Stimulated activated memory B cell treated with anti-CD40 and anti-IgM and Interleukin-4, amounts not matched to agents 10 μg/mL and 1 μg/mL and 100 μg/mL, for 72 hours (primary cell): ENCODE measurements around the gene GLTP.
A peak's percentile ranks its signal among the peaks of the same experiment; 100 is the strongest.
"Not testable (repeated sequence)": the region's sequence is repeated elsewhere in the genome, so short reads cannot be mapped to it uniquely, and the experiment has no call there.

ENCODE experiments used
- ATAC-seq: fragments of 150-1000 bp; cut with Tn5 transposase; 2 replicates; pipeline ENCODE4 v1.10.0; 2021
- H3K27ac Mint-ChIP-seq: one replicate; pipeline ENCODE4 v1.8.0; 2022; ENCODE audit warnings: mild to moderate bottlenecking, mixed read lengths
- H3K27me3 Mint-ChIP-seq: one replicate; pipeline ENCODE4 v1.8.0; 2022; ENCODE audit warnings: mixed read lengths
- H3K36me3 Mint-ChIP-seq: one replicate; pipeline ENCODE4 v1.8.0; 2022; ENCODE audit warnings: mixed read lengths
- H3K4me1 Mint-ChIP-seq: one replicate; pipeline ENCODE4 v1.8.0; 2022; ENCODE audit warnings: mixed read lengths
- H3K4me3 Mint-ChIP-seq: one replicate; pipeline ENCODE4 v1.8.0; 2022; ENCODE audit warnings: mild to moderate bottlenecking, moderate library complexity, mixed read lengths
- H3K9me3 Mint-ChIP-seq: one replicate; pipeline ENCODE4 v1.8.0; 2022; ENCODE audit warnings: mixed read lengths

GLTP gene

DNA sequence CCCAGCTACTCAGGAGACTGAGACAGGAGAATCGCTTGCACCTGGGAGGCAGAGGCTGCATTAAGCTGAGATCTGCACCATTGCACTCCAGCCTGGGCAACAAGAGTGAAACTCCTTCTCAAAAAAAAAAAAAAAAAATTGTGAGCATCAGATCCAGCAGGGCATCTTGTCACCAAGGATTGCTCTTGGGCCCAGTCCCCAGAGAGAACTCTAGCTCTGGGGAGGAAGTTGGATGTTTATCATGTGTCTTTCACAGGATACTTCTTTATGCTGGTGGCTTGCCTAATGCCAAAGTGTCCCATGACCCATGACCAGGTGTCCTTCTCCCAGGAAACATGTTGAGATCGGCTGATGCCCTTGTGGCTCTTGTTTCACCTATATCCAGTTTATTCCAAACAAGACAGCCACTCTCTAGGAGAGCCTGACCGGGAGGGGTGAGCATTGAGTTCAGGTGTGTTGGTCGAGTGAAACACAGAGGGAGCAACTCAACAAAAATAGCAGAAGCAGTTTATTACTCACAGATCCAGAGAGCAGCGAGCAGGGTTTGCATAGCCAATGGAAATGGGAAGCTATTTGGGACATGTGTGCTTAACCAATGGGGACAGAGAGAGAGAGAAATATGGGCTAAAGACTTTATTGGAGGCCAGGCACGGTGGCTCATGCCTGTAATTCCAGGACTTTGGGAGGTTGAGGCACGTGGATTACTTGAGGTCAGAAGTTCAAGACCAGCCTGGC lies 13.1 kb upstream of the GLTP start:
- no peak overlapping the region for H3K4me3 Mint-ChIP-seq
- H3K9me3 Mint-ChIP-seq: no peaks in the 10 kb centered on the region

GRCh38 chr12:109892748-109893147 lies 12.4 kb upstream of the GLTP start:
- ATAC-seq: peak; percentile 75

More for the DNA sequence above, 13.1 kb upstream of the GLTP start:
- H3K4me1 Mint-ChIP-seq: peaks cover 40% of the 10 kb centered on the region
- ATAC-seq: peak; percentile 18
- H3K27me3 Mint-ChIP-seq: no peaks in the 10 kb centered on the region
- peak overlapping the region; percentile 9 for H3K27ac Mint-ChIP-seq
- no peaks in the 10 kb centered on the region for H3K36me3 Mint-ChIP-seq

DNA sequence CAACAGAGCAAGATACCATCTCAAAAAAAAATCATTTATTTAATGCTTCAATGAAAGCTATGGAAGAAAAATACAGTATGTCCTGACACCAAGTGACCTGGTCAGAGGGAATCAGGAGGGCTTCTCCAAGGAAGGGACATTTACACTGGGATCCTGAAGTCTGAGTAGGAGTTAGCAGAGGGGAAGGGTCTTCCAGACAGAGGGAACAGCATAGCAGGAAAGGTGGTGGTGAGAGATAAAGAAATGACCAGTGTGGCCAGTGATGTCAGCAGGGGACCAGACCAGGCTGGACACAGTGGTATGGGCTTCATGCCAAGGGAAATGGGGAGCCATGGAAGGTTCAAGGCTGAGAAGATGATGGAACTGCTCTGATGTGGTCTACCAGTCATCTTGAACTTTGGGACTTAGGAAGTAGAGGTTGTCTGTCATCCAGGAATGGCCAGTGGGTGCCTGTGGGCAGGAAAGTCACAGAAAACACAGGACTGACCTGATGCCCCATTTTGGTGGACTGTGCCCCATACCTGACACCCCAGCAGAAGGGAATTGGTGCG lies 11.9 kb upstream of the GLTP start:
- no peak overlapping the region for H3K4me3 Mint-ChIP-seq
- no peaks in the 10 kb centered on the region for H3K27me3 Mint-ChIP-seq
- peak overlapping the region; percentile 9 for H3K27ac Mint-ChIP-seq
- no peaks in the 10 kb centered on the region for H3K36me3 Mint-ChIP-seq
- peaks cover 45% of the 10 kb centered on the region for H3K4me1 Mint-ChIP-seq
- ATAC-seq: no peak
- no peaks in the 10 kb centered on the region for H3K9me3 Mint-ChIP-seq

More at GRCh38 chr12:109892748-109893147, 12.4 kb upstream of the GLTP start:
- Mint-ChIP-seq H3K27ac (peak overlapping the region; percentile 9), H3K4me3 (no peak overlapping the region), H3K4me1 (peaks cover 45% of the 10 kb centered on the region), H3K36me3 (no peaks in the 10 kb centered on the region), H3K27me3 (no peaks in the 10 kb centered on the region), H3K9me3 (no peaks in the 10 kb centered on the region)

GRCh38 chr12:109891731-109892130 lies 11.4 kb upstream of the GLTP start:
- H3K4me1 Mint-ChIP-seq: peaks cover 45% of the 10 kb centered on the region
- not testable (repeated sequence) for H3K27me3 Mint-ChIP-seq, H3K4me3 Mint-ChIP-seq, ATAC-seq, H3K9me3 Mint-ChIP-seq, H3K36me3 Mint-ChIP-seq
- peak overlapping the region; percentile 9 for H3K27ac Mint-ChIP-seq

DNA sequence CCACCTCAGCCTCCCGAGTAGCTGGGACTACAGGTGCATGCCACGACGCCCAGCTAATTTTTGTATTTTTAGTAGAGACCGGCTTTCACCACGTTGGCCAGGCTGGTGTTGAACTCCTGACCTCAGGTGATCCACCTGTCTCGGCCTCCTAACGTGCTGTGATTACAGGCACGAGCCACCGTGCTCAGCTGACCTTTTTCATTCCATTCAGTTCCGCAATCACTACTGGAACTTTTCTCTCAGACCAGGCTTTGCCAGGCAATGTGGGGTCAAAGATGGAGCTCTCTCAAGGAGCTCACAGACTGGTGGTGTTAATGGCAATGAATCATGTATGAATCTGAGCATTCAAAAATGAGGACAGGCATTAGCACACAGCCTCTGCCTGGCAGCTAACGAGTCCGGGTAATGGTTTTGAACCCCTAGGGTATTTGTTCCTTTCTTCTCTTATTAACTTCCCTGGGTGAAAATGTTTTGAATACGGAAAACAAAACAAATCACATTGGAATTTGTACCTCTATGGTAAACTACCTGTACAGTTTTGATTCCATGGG lies 10.4 kb upstream of the GLTP start:
- H3K4me1 Mint-ChIP-seq: peaks cover 45% of the 10 kb centered on the region
- H3K9me3 Mint-ChIP-seq: no peaks in the 10 kb centered on the region
- H3K36me3 Mint-ChIP-seq: no peaks in the 10 kb centered on the region
- peak overlapping the region; percentile 9 for H3K27ac Mint-ChIP-seq
- ATAC-seq: no peak
- H3K4me3 Mint-ChIP-seq: no peak overlapping the region
- H3K27me3 Mint-ChIP-seq: no peaks in the 10 kb centered on the region

GRCh38 chr12:109888179-109889020 lies 8.1 kb upstream of the GLTP start:
- Mint-ChIP-seq H3K4me1 (peaks cover 41% of the 10 kb centered on the region), H3K9me3 (no peaks in the 10 kb centered on the region), H3K27ac (peak overlapping the region; percentile 96), H3K27me3 (no peaks in the 10 kb centered on the region), H3K36me3 (no peaks in the 10 kb centered on the region), H3K4me3 (peak overlapping the region; percentile 63)
- peak; percentile 65 for ATAC-seq

GRCh38 chr12:109885616-109886015 lies 5.3 kb upstream of the GLTP start:
- Mint-ChIP-seq H3K4me1 (peaks cover 30% of the 10 kb centered on the region), H3K27me3 (no peaks in the 10 kb centered on the region), H3K9me3 (no peaks in the 10 kb centered on the region), H3K4me3 (no peak overlapping the region), H3K27ac (no peak overlapping the region), H3K36me3 (no peaks in the 10 kb centered on the region)
- no peak for ATAC-seq

- ATAC-seq: no peak
- H3K4me1 Mint-ChIP-seq: peaks cover 30% of the 10 kb centered on the region
- H3K36me3 Mint-ChIP-seq: no peaks in the 10 kb centered on the region
- no peak overlapping the region for H3K27ac Mint-ChIP-seq
- no peaks in the 10 kb centered on the region for H3K9me3 Mint-ChIP-seq
- H3K27me3 Mint-ChIP-seq: no peaks in the 10 kb centered on the region
- no peak overlapping the region for H3K4me3 Mint-ChIP-seq
Measured at GRCh38 chr12:109883461-109883860, 3.1 kb upstream of the GLTP start.

GRCh38 chr12:109881752-109882151 lies 1.4 kb upstream of the GLTP start:
- Mint-ChIP-seq H3K4me1 (peaks cover 33% of the 10 kb centered on the region), H3K27ac (no peak overlapping the region), H3K9me3 (no peaks in the 10 kb centered on the region), H3K27me3 (no peaks in the 10 kb centered on the region), H3K4me3 (peak overlapping the region; percentile 74), H3K36me3 (no peaks in the 10 kb centered on the region)
- ATAC-seq: no peak

- Mint-ChIP-seq H3K36me3 (no peaks in the 10 kb centered on the region), H3K27ac (peak overlapping the region; percentile 85), H3K9me3 (no peaks in the 10 kb centered on the region), H3K27me3 (no peaks in the 10 kb centered on the region), H3K4me3 (peak overlapping the region; percentile 74), H3K4me1 (peaks cover 41% of the 10 kb centered on the region)
- ATAC-seq: no peak
Measured at GRCh38 chr12:109880938-109881337, 597 bp upstream of the GLTP start.

- Mint-ChIP-seq H3K9me3 (no peaks in the 10 kb centered on the region), H3K4me1 (peaks cover 55% of the 10 kb centered on the region), H3K4me3 (peak overlapping the region; percentile 95), H3K36me3 (no peaks in the 10 kb centered on the region), H3K27ac (peak overlapping the region; percentile 85), H3K27me3 (no peaks in the 10 kb centered on the region)
- ATAC-seq: no peak
Measured at GRCh38 chr12:109879351-109880042, 844 bp downstream of the GLTP start.

DNA sequence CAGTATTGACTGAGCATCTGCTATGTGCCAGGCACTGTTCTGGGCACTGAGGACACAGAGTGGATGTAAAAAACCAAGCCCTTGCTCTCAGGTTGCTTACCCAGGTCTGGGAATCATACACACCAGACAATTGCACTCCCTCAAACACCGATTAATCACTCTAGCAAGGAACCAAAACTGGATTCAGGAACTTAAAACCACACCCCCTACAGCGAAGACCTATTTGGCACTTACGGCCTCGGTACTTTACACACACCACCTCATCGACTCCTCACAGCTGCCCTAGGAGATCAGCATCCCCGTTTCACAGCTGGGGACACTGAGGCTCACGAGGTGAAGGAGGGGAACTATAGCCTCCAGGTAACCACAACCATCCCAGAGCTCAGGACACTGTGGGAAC lies 1.6 kb downstream of the GLTP start:
- Mint-ChIP-seq H3K4me1 (peaks cover 55% of the 10 kb centered on the region), H3K27ac (no peak overlapping the region), H3K4me3 (peak overlapping the region; percentile 95), H3K9me3 (no peaks in the 10 kb centered on the region), H3K36me3 (no peaks in the 10 kb centered on the region), H3K27me3 (no peaks in the 10 kb centered on the region)
- no peak for ATAC-seq

- H3K27ac Mint-ChIP-seq: no peak overlapping the region
- no peaks in the 10 kb centered on the region for H3K9me3 Mint-ChIP-seq
- H3K36me3 Mint-ChIP-seq: no peaks in the 10 kb centered on the region
- peaks cover 55% of the 10 kb centered on the region for H3K4me1 Mint-ChIP-seq
- no peaks in the 10 kb centered on the region for H3K27me3 Mint-ChIP-seq
- H3K4me3 Mint-ChIP-seq: no peak overlapping the region
- no peak for ATAC-seq
Measured at GRCh38 chr12:109878247-109878625, 2.1 kb downstream of the GLTP start.

- Mint-ChIP-seq H3K36me3 (no peaks in the 10 kb centered on the region), H3K27me3 (no peaks in the 10 kb centered on the region), H3K9me3 (no peaks in the 10 kb centered on the region), H3K4me3 (no peak overlapping the region), H3K4me1 (peaks cover 55% of the 10 kb centered on the region), H3K27ac (no peak overlapping the region)
- no peak for ATAC-seq
Measured at GRCh38 chr12:109877504-109878246, 2.7 kb downstream of the GLTP start.
